Lower lobe of right lung (tissue), 2 donors: ENCODE measurements around the gene FER1L5. TPM values are rescaled to one million over a fixed set of nuclear protein-coding genes. Genes with fewer than 3 reads are reported as not detected.
A peak's percentile ranks its signal among the peaks of the same experiment; 100 is the strongest.

ENCODE experiments used
- ATAC-seq, 2 donors: fragments of 200-7000 bp; cut with Tn5 transposase; one replicate each; pipeline ENCODE4 v1.9.1; 2020 to 2022; ENCODE audit warnings: mild to moderate bottlenecking in 2 of 2, moderate library complexity in 2 of 2
- DNase-seq: peaks from one replicate; pipeline ENCODE4 v3.0.0-alpha.2; 2020
- H3K27ac ChIP-seq: fragments of 200-600 bp; one replicate; pipeline ENCODE4 v1.8.0; 2022
- H3K27me3 ChIP-seq: fragments of 200-600 bp; one replicate; pipeline ENCODE4 v1.8.0; 2022; ENCODE audit warnings: low read depth
- H3K36me3 ChIP-seq: fragments of 200-600 bp; one replicate; pipeline ENCODE4 v1.8.0; 2022; ENCODE audit warnings: mild to moderate bottlenecking
- H3K4me1 ChIP-seq: fragments of 200-600 bp; one replicate; pipeline ENCODE4 v1.8.0; 2022
- H3K4me3 ChIP-seq: fragments of 200-600 bp; one replicate; pipeline ENCODE4 v1.8.0; 2022; ENCODE audit warnings: mild to moderate bottlenecking
- H3K9me3 ChIP-seq: fragments of 200-600 bp; one replicate; pipeline ENCODE4 v1.8.0; 2022
- CTCF ChIP-seq: fragments of 200-600 bp; IDR thresholded peaks from one replicate; pipeline ENCODE4 v1.8.0; 2022; ENCODE audit warnings: antibody characterized with exemption, mild to moderate bottlenecking
- intact Hi-C: fragments of 100-400 bp; cut with DNase I; formaldehyde crosslinking; loops from one replicate; pipeline ENCODE4 v1.11.0; 2022
- total RNA-seq: library from RNA; stranded (reverse); fragmentation: NEBNext Ultra II Directional; extraction: Animal tissue kit (Norgen Biotek cat#: 25700); gene quantifications from one replicate; pipeline ENCODE4 v1.2.1, GENCODE V29; 2021
- donor health status: DM: no; HTN: yes; CAD: no; lungs with severe emphysema.

Gene FER1L5
- total RNA-seq, 1 donor from 2014 or later, result 0.44 TPM

GRCh38 chr2:96683972-96684820, 41.6 kb downstream of the FER1L5 start:
- intact Hi-C loops, result no loop called here
- Histone ChIP-seq H3K27me3 (no peaks in the 10 kb centered on the region), H3K4me3 (no peak overlapping the region), H3K4me1 (peaks cover 14% of the 10 kb centered on the region), H3K27ac (no peak overlapping the region), H3K36me3 (no peaks in the 10 kb centered on the region), H3K9me3 (no peaks in the 10 kb centered on the region)
- no peak for TF ChIP-seq CTCF
- ATAC-seq (no peak), DNase-seq (no peak)

- Histone ChIP-seq H3K4me1 (peaks cover 14% of the 10 kb centered on the region), H3K4me3 (no peak overlapping the region), H3K9me3 (no peaks in the 10 kb centered on the region), H3K27ac (no peak overlapping the region), H3K36me3 (no peaks in the 10 kb centered on the region), H3K27me3 (no peaks in the 10 kb centered on the region)
- intact Hi-C loops, result no loop called here
- ATAC-seq (no peak), DNase-seq (no peak)
- no peak for TF ChIP-seq CTCF
Observed at GRCh38 chr2:96684883-96685576, 42.5 kb downstream of the FER1L5 start.

- peak; percentile 13 for TF ChIP-seq CTCF
- Histone ChIP-seq H3K27ac (no peak overlapping the region), H3K9me3 (no peaks in the 10 kb centered on the region), H3K36me3 (no peaks in the 10 kb centered on the region), H3K27me3 (no peaks in the 10 kb centered on the region), H3K4me1 (peaks cover 14% of the 10 kb centered on the region), H3K4me3 (no peak overlapping the region)
- peak; percentile 25 to 40 for ATAC-seq
- intact Hi-C loops, result no loop called here
- no peak for DNase-seq
Observed at GRCh38 chr2:96685577-96686459, 43.3 kb downstream of the FER1L5 start.

- no peak for ATAC-seq
- no peak overlapping the region for H3K4me3 ChIP-seq
- H3K36me3 ChIP-seq, result no peaks in the 10 kb centered on the region
- H3K9me3 ChIP-seq, result no peaks in the 10 kb centered on the region
- H3K4me1 ChIP-seq, result peaks cover 14% of the 10 kb centered on the region
- intact Hi-C loops, result no loop called here
- no peaks in the 10 kb centered on the region for H3K27me3 ChIP-seq
- no peak for DNase-seq
- H3K27ac ChIP-seq, result no peak overlapping the region
- TF ChIP-seq CTCF, result no peak
Observed at GRCh38 chr2:96687266-96687665, 44.7 kb downstream of the FER1L5 start.
